ENCODE results near the gene MAP4K4.

DNA sequence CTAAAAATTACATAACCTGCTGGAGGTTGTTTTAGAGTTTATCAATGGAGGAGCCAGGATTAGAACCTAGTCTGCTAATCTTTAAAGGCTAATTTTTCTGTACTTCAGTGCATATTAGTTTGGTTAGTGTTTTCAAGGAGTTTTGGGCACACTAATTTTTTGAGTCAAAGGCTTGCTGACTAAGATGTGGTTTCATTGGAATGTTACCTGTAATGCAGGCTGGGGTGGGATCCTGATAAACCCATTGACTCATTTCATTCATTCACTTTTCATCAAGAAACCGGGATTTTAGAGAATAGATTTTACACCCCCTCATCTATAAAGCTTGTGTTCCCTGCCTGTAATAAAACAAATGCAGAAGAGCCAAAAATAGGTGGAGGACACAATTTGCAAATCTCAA lies 202.4 kb downstream of the MAP4K4 start:
- no peak for TF ChIP-seq EZH2 (IDR thresholded peaks at IDR 0.05; ENCODE audit: insufficient read depth, poor library complexity, severe bottlenecking)
- TF ChIP-seq EZH2phosphoT487 (IDR thresholded peaks at IDR 0.05; ENCODE audit: insufficient read depth, low read depth), result no peak

Measured in GM23248 (cell line).